HepG2 (cell line): ENCODE results near the gene BCAR3. TPM values are rescaled to one million over a fixed set of nuclear protein-coding genes. Genes with fewer than 3 reads are reported as not detected.

Source experiments
- ATAC-seq: fragments of 200-7000 bp; cut with Tn5 transposase; 3 replicates; pipeline ENCODE4 v1.9.1; 2020; ENCODE audit warnings: mild to moderate bottlenecking, moderate library complexity
- BruUV-seq: library from RNA; stranded (reverse); fragments of 400-500 nt; replicated peaks from 2 replicates; lab custom pipeline; 2021; lab: Mats Ljungman, UMichigan
- CTCF ChIA-PET: fragments of 300-600 bp; formaldehyde crosslinking; extraction: SDS; loops from one replicate; lab custom pipeline; 2021; ENCODE audit warnings: low total read pairs, inconsistent platforms, low intra/inter-chr PET ratio; lab: Yijun Ruan, JAX
- POLR2A ChIA-PET: fragments of 350-600 bp; sonication (Branson Sonifier 250); formaldehyde crosslinking; loops from one replicate; lab custom pipeline; 2020; ENCODE audit warnings: antibody characterized with exemption, inconsistent platforms; lab: Yijun Ruan, JAX
- DNase-seq: peaks from one replicate; pipeline ENCODE4 v3.0.0-alpha.2; 2015; ENCODE audit warnings: low spot score
- FAIRE-seq: peaks from 3 replicates; lab custom pipeline; 2011; peaks lifted over from hg19 to GRCh38; lab: Jason Lieb, UNC
- H2AFZ ChIP-seq: one replicate; pipeline ENCODE4 v1.6.1; 2011; ENCODE audit warnings: low read length, inconsistent platforms
- H3K27ac ChIP-seq: fragments of 300-600 bp; 3 replicates; pipeline ENCODE4 v1.8.0; 2011; ENCODE audit warnings: mixed run types, mild to moderate bottlenecking, mixed read lengths, low read length, inconsistent platforms; ENCODE audit not compliant: insufficient read depth; ENCODE audit errors: extremely low read length
- H3K27me3 ChIP-seq, 2 experiments: fragments of 200-600 bp in 1 of 2; 2 replicates in 1 of 2; 3 replicates in 1 of 2; pipeline versions ENCODE4 v1.6.0 to v1.8.0; 2011; ENCODE audit warnings: low read length in 2 of 2, mild to moderate bottlenecking in 2 of 2, moderate library complexity in 2 of 2, inconsistent platforms in 1 of 2; ENCODE audit not compliant: insufficient read depth in 2 of 2, control insufficient read depth in 1 of 2
- H3K36me3 ChIP-seq, 2 experiments: fragments of 200-600 bp in 1 of 2; replicated peaks in 1 of 2; 2 replicates in 1 of 2; 3 replicates in 1 of 2; pipeline versions ENCODE4 v1.5.1 to v1.8.0; 2011; ENCODE audit warnings: low read length in 2 of 2, inconsistent platforms in 1 of 2; ENCODE audit not compliant: insufficient read depth in 2 of 2, control insufficient read depth in 1 of 2
- H3K4me1 ChIP-seq: 2 replicates; pipeline ENCODE4 v1.5.1; 2012; ENCODE audit warnings: low read length, inconsistent platforms; ENCODE audit not compliant: insufficient read depth
- H3K4me2 ChIP-seq: 2 replicates; pipeline ENCODE4 v1.6.0; 2011; ENCODE audit warnings: low read depth, low read length, inconsistent platforms
- H3K4me3 ChIP-seq, 3 experiments: fragments of 200-600 bp in 1 of 3; sonication (generic), shearing (Covaris generic) in 1 of 3; replicated peaks in 1 of 3; 2 replicates each; pipeline ENCODE4 v1.5.1; 2011 to 2016; ENCODE audit warnings: low read length in 3 of 3, inconsistent platforms in 2 of 3, low read depth in 2 of 3, mild to moderate bottlenecking in 2 of 3, control low read depth in 1 of 3, mixed read lengths in 1 of 3; ENCODE audit not compliant: insufficient read depth in 1 of 3
- H3K79me2 ChIP-seq: one replicate; pipeline ENCODE4 v1.6.1; 2011; ENCODE audit warnings: low read length, inconsistent platforms; ENCODE audit not compliant: insufficient read depth
- H3K9ac ChIP-seq: 2 replicates; pipeline ENCODE4 v1.6.0; 2011; ENCODE audit warnings: mild to moderate bottlenecking, low read depth, low read length, inconsistent platforms; ENCODE audit not compliant: insufficient read depth
- H3K9me3 ChIP-seq: 2 replicates; pipeline ENCODE4 v1.5.1; 2012; ENCODE audit warnings: mild to moderate bottlenecking, low read length
- H4K20me1 ChIP-seq: 2 replicates; pipeline ENCODE4 v1.6.0; 2011; ENCODE audit warnings: inconsistent platforms, mild to moderate bottlenecking, low read length, moderate library complexity; ENCODE audit not compliant: insufficient read depth
- ZNF367 ChIP-seq: sonication (generic); formaldehyde crosslinking; IDR thresholded peaks from 2 replicates; pipeline ENCODE4 v1.4.0; 2020; ENCODE audit warnings: missing genetic modification reagents, borderline replicate concordance
- WGBS: methylation state at CpG from one replicate; pipeline ENCODE4 v1.1.6; 2017; ENCODE audit warnings: low lambda C conversion rate; 5-methylcytosine and 5-hydroxymethylcytosine counted together
- in situ Hi-C: cut with HindIII; loops from 2 replicates; pipeline ENCODE4 v1.10.0; 2017; ENCODE audit warnings: low pct_unique_long_range_greater_than_20kb; ENCODE audit not compliant: extremely low pct_ligation_motif_present
- intact Hi-C: fragments of 100-400 bp; cut with micrococcal nuclease; formaldehyde crosslinking; loops from one replicate; pipeline ENCODE4 v1.10.0; 2022; ENCODE audit not compliant: unreplicated experiment
- polyA plus RNA-seq, 8 experiments: library from polyadenylated mRNA; depleted of rRNA in 3 of 8; stranded (reverse) in 7 of 8; unstranded in 1 of 8; fragments of >200 nt; fragmentation: Illumina TruSeq in 4 of 8; extraction: Trizol in 4 of 8; gene quantifications; 2 replicates each; pipeline versions ENCODE4 v1.2.1 to v1.2.3, GENCODE V29; 2011 to 2016; ENCODE audit warnings: low read depth in 4 of 8, missing spikeins in 1 of 8, mixed read lengths in 1 of 8; ENCODE audit not compliant: insufficient read depth in 1 of 8
- total RNA-seq, 5 experiments: library from RNA; depleted of rRNA; stranded (reverse); fragments of >200 nt; fragmentation: Illumina TruSeq; extraction: Trizol; gene quantifications; 2 replicates each; pipeline ENCODE4 v1.2.3, GENCODE V29; 2016; ENCODE audit warnings: low read depth in 1 of 5
- TF ChIP-seq, protein P1 (sequence below): sonication (generic); formaldehyde crosslinking; IDR thresholded peaks from 2 replicates; pipeline ENCODE4 v1.8.1; 2023; ENCODE audit warnings: mild to moderate bottlenecking, moderate library complexity, missing genetic modification reagents
- TF ChIP-seq, protein P2 (sequence below): sonication (generic); formaldehyde crosslinking; IDR thresholded peaks from 2 replicates; pipeline ENCODE4 v1.4.0; 2020; ENCODE audit warnings: mild to moderate bottlenecking, missing genetic modification reagents

Gene BCAR3
- total and polyA plus RNA-seq, 2 of the 13 experiments (the other 11 are each of a cell fraction or from before 2014, with no cell fraction given): 3.6 to 4.8 TPM

DNA sequence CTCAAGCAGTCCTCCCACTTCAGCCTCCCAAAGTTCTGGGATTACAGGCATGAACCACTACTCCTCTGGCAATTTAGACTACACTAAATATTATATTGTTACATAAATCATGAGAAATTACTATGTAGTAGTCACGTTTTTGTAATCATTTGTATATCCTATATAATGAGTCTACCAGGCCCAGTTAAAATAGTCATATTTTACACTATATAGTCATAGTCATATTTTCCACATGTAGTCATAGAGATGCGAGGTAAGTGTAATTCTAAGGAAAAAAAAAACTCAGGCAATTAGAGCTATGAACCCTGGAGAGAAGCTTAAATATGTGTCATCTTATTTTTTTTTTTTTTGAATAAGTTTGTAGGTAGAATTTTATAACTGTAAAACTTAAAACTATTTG lies 143.7 kb downstream of the BCAR3 start:
- DNase-seq: no peak
- BruUV-seq: no TSS peak
- no peak for ATAC-seq
- H3K4me3 ChIP-seq: no peak overlapping the region
- intact Hi-C loops (no loop called here), in situ Hi-C loops (no loop called here)
- no peaks in the 10 kb centered on the region for H3K9me3 ChIP-seq
- no peak overlapping the region for H3K27ac ChIP-seq
- H4K20me1 ChIP-seq: no peaks in the 10 kb centered on the region
- H3K79me2 ChIP-seq: no peaks in the 10 kb centered on the region
- peaks cover 2 to 17% of the 10 kb centered on the region in 2 experiments; a peak in 3 of 5 replicates for H3K36me3 ChIP-seq
- H3K4me1 ChIP-seq: no peaks in the 10 kb centered on the region
- H3K4me2 ChIP-seq: no peak overlapping the region
- H3K9ac ChIP-seq: no peak overlapping the region
- H2AFZ ChIP-seq: no peak overlapping the region
- no peaks in the 10 kb centered on the region for H3K27me3 ChIP-seq
- 95% methylated on average over 2 of the region's 2 CpGs for WGBS
- TF ChIP-seq, protein P1, sequence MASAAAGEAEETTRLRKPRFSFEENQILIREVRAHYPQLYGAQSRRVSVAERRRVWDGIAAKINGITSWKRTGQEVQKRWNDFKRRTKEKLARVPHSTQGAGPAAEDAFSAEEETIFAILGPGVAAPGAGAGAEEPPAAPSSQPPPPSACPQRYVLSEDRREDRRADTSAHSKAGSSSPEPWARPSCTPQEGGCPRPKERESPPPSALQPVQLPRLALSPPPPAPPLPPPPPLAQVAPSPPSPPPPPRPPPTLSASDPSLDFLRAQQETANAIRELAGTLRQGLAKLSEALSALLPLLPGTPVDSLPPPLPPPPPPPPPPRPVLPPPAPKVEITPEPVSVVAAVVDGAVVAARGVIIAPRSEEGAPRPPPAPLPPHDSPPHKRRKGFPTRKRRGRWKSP: no peak
- ChIA-PET CTCF (no interaction called here), POLR2A (no interaction called here)
- no peak for FAIRE-seq

DNA sequence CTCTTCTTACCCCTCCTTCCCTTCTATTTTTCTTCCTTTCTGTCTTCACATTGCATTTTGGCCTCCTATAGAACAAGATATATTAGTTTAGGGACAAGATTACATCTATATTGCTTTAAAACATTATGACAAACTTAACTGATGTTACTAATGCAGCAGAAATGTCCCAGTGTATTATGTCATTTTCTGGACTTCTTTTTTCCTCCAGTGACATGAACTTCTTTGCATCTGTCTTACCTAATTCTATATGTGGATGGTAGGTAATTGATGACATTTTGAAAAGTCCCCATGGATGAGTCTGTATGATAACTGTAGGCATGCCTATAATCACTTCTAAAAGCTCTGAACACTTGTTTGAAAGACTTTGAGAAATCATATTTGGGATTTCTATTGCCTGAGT lies 144.2 kb downstream of the BCAR3 start:
- no TSS peak for BruUV-seq
- in situ Hi-C loops: no loop called here
- DNase-seq (no peak), ATAC-seq (no peak), FAIRE-seq (no peak)
- H3K27me3 ChIP-seq: no peaks in the 10 kb centered on the region
- no peaks in the 10 kb centered on the region for H3K79me2 ChIP-seq
- no peak overlapping the region for H2AFZ ChIP-seq
- no peaks in the 10 kb centered on the region for H3K4me1 ChIP-seq
- no peaks in the 10 kb centered on the region for H4K20me1 ChIP-seq
- no peak overlapping the region for H3K4me3 ChIP-seq
- H3K4me2 ChIP-seq: no peak overlapping the region
- intact Hi-C loops: no loop called here
- ChIA-PET POLR2A (no interaction called here), CTCF (no interaction called here)
- peaks cover 2 to 17% of the 10 kb centered on the region in 2 experiments; a peak in 3 of 5 replicates for H3K36me3 ChIP-seq
- H3K27ac ChIP-seq: no peak overlapping the region
- H3K9ac ChIP-seq: no peak overlapping the region
- H3K9me3 ChIP-seq: no peaks in the 10 kb centered on the region
- TF ChIP-seq ZNF367: no peak
- TF ChIP-seq, protein P2, sequence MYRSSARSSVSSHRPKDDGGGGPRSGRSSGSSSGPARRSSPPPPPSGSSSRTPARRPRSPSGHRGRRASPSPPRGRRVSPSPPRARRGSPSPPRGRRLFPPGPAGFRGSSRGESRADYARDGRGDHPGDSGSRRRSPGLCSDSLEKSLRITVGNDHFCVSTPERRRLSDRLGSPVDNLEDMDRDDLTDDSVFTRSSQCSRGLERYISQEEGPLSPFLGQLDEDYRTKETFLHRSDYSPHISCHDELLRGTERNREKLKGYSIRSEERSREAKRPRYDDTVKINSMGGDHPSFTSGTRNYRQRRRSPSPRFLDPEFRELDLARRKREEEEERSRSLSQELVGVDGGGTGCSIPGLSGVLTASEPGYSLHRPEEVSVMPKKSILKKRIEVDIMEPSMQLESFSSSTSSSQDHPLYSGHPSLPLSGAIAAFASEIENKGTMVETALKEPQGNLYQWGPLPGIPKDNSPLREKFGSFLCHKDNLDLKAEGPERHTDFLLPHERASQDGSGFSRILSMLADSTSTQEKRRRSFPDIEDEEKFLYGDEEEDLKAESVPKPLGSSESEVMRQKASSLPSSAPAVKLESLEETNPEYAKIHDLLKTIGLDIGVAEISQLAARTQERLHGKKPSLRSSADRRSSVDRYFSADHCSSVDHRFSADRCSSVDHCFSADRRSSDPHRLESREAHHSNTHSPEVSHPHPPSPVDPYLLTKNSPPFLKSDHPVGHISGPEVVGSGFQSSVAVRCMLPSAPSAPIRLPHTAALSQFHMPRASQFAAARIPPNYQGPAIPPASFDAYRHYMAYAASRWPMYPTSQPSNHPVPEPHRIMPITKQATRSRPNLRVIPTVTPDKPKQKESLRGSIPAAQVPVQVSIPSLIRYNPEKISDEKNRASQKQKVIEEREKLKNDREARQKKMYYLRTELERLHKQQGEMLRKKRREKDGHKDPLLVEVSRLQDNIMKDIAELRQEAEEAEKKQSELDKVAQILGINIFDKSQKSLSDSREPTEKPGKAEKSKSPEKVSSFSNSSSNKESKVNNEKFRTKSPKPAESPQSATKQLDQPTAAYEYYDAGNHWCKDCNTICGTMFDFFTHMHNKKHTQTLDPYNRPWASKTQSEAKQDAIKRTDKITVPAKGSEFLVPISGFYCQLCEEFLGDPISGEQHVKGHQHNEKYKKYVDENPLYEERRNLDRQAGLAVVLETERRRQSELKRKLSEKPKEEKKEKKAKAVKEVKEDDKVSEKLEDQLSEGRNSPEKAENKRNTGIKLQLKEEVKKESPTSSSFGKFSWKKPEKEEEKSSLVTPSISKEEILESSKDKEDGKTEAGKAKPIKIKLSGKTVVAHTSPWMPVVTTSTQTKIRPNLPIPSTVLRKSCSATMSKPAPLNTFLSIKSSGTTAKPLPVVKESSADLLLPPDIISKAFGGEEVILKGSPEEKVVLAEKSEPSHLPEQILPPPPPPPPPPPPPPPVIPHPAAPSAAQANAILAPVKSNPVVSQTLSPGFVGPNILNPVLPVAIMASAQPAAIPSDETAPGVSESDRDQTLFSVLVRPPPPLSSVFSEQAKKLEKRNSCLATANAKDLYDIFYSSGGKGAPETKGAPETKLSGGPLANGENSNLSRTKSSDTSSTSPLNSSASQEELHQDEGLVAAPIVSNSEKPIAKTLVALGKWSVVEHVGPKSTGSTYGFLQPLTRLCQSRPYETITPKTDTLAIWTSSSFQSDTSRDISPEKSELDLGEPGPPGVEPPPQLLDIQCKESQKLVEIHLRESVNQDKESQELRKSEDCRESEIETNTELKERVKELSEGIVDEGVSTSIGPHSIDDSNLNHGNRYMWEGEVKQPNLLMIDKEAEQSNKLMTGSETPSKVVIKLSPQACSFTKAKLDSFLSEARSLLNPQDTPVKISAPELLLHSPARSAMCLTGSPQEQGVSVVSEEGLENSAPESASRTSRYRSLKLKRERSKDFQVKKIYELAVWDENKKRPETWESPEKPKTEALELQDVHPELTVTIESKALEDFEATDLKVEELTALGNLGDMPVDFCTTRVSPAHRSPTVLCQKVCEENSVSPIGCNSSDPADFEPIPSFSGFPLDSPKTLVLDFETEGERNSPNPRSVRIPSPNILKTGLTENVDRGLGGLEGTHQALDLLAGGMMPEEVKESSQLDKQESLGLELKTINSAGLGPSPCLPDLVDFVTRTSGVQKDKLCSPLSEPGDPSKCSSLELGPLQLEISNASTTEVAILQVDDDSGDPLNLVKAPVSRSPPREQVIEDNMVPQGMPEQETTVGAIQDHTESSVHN: no peak
